Fibroblast of lung (primary cell): ENCODE data around the gene FAM53B.

Experiments
- EZH2 ChIP-seq: IDR thresholded peaks from 2 replicates; pipeline ENCODE4 v1.5.1; 2012; ENCODE audit warnings: low read length, control low read depth, mild to moderate bottlenecking; ENCODE audit errors: missing control alignments
- TF ChIP-seq, protein P1 (sequence below), 2 donors: IDR thresholded peaks in 1 of 2; conservative IDR thresholded peaks in 1 of 2; 1 replicate in 1 of 2; 2 replicates in 1 of 2; pipeline ENCODE4 v1.5.1; 2011 to 2012; ENCODE audit warnings: low read length in 2 of 2, control low read depth in 1 of 2, inconsistent platforms in 1 of 2, low read depth in 1 of 2, mild to moderate bottlenecking in 1 of 2

DNA sequence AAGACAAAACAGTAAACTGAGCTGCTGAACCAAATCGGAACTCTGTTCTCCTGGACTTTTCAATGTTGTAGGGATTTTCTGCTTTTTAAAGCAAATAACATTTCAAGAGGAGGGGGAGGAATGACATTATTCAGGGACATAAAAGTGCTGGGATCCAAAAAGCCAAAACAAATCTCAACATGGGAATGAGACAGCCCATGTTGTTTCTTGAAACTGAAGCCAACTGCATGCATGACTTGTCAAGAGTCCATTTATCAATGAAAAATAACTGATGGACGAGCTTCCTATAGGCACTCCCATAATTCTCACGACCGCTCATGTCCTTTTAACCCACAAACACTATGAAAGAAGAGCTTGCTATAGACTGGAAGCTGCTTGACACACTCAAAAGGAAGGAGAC, 27.8 kb downstream of the FAM53B start:
- TF ChIP-seq, protein P1, sequence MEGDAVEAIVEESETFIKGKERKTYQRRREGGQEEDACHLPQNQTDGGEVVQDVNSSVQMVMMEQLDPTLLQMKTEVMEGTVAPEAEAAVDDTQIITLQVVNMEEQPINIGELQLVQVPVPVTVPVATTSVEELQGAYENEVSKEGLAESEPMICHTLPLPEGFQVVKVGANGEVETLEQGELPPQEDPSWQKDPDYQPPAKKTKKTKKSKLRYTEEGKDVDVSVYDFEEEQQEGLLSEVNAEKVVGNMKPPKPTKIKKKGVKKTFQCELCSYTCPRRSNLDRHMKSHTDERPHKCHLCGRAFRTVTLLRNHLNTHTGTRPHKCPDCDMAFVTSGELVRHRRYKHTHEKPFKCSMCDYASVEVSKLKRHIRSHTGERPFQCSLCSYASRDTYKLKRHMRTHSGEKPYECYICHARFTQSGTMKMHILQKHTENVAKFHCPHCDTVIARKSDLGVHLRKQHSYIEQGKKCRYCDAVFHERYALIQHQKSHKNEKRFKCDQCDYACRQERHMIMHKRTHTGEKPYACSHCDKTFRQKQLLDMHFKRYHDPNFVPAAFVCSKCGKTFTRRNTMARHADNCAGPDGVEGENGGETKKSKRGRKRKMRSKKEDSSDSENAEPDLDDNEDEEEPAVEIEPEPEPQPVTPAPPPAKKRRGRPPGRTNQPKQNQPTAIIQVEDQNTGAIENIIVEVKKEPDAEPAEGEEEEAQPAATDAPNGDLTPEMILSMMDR (conservative IDR thresholded peaks at IDR 0.05 in 1 of 2, IDR thresholded peaks at IDR 0.05 in 1 of 2; ENCODE audit: low read depth in 1 of 2, low read length in 2 of 2): no peak
- no peak for TF ChIP-seq EZH2
